Left renal pelvis (tissue), 4 donors: ENCODE data around the gene TBCC. TPM values are rescaled to one million over a fixed set of nuclear protein-coding genes. Genes with fewer than 3 reads are reported as not detected.

Experiments used
- DNase-seq, 4 donors: peaks; one replicate each; pipeline ENCODE4 v3.0.0-alpha.2; 2013; ENCODE audit warnings: low read depth in 4 of 4, low spot score in 3 of 4
- polyA plus RNA-seq, 4 donors: library from polyadenylated mRNA; unstranded; fragments of 120-200 nt; gene quantifications; one replicate each; pipeline ENCODE4 v1.2.1, GENCODE V29; 2013; ENCODE audit not compliant: insufficient read length in 4 of 4

TBCC gene
- polyA plus RNA-seq, 4 donors = 16.4 to 23.7 (median 21.2) TPM

GRCh38 chr6:42698217-42698616 lies 47.7 kb downstream of the TBCC start:
- DNase-seq = no peak

GRCh38 chr6:42697268-42697655 lies 48.6 kb downstream of the TBCC start:
- no peak for DNase-seq

GRCh38 chr6:42696526-42697267 lies 49.2 kb downstream of the TBCC start:
- no peak for DNase-seq

- no peak for DNase-seq
Measured at GRCh38 chr6:42694586-42694985, 51.3 kb downstream of the TBCC start.

Other genes with a start within 250 kb of the TBCC start
- gene UBR2, start 182.1 kb downstream of the TBCC start, polyA plus RNA-seq = 10 to 100 TPM; 20.7 to 31.7 (median 28.8) TPM
- 1 to 10 TPM; 1.8 to 6.9 (median 3.4) TPM for gene PRPH2, start 23.5 kb downstream of the TBCC start, polyA plus RNA-seq
- gene BICRAL, start 35.9 kb upstream of the TBCC start, polyA plus RNA-seq = 10 to 100 TPM; 15.3 to 16.6 (median 16.4) TPM
- gene RPL7L1, start 133.5 kb upstream of the TBCC start, polyA plus RNA-seq = 100 to 1,000 TPM in 2 of 4 donors, 10 to 100 TPM in 2; 90.9 to 128 (median 105) TPM
- gene PTCRA, start 169.9 kb upstream of the TBCC start, polyA plus RNA-seq = under 1 TPM in 1 of 4 donors, not detected in 3; 0.47 TPM
- gene CNPY3, start 183.4 kb upstream of the TBCC start, polyA plus RNA-seq = 10 to 100 TPM; 52.3 to 64.9 (median 59.1) TPM
- 1 to 10 TPM in 1 of 4 donors, under 1 TPM in 3; 0.45 to 2.0 (median 0.64) TPM for gene GNMT, start 214.7 kb upstream of the TBCC start, polyA plus RNA-seq
- 10 to 100 TPM; 15.5 to 27.2 (median 19.1) TPM for gene PEX6, start 233.1 kb upstream of the TBCC start, polyA plus RNA-seq
- 10 to 100 TPM; 60.3 to 72.1 (median 66.5) TPM for gene PPP2R5D, start 238.5 kb upstream of the TBCC start, polyA plus RNA-seq